Stimulated activated CD4-positive, alpha-beta T cell treated with anti-CD3 and anti-CD28 coated beads, Interleukin-1b, Interleukin-23, amount 100 ng/mL, for 48 hours (primary cell): ENCODE data around the gene EPAS1.

Experiments
- DNase-seq: peaks from one replicate; pipeline ENCODE4 v3.0.0-alpha.2; 2020

The EPAS1 gene

DNA sequence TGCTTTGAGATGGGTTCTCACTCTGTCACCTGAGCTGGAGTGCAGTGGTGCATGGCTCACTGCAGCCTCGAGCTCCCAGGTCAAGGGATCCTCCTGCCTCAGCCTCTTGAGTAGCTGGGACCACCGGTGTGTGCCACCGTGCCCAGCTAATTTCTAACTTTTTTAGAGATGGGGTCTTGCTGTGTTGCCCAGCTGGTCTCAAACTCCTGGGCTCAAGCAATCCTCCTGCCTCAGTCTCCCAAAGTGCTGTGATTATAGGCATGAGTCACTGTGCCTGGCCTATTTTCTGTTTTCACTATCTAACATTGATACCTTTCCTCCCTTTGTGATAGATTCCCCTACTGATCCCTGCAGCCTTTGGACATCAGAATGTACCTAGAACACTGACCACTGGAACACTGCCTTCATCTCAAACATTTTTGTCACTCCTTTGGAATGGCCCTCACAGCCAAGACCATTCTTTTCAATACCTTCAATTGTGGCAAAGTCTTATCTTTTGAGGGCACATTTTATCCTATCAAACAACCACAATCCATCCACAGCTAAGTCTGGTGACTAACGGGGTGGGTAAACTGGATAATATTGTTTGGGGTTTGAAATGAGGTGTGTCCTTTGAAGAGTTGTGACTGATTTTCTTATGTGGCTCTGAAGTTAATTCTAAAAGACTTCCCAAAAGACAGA, 43.7 kb downstream of the EPAS1 start:
- DNase-seq: no peak

DNA sequence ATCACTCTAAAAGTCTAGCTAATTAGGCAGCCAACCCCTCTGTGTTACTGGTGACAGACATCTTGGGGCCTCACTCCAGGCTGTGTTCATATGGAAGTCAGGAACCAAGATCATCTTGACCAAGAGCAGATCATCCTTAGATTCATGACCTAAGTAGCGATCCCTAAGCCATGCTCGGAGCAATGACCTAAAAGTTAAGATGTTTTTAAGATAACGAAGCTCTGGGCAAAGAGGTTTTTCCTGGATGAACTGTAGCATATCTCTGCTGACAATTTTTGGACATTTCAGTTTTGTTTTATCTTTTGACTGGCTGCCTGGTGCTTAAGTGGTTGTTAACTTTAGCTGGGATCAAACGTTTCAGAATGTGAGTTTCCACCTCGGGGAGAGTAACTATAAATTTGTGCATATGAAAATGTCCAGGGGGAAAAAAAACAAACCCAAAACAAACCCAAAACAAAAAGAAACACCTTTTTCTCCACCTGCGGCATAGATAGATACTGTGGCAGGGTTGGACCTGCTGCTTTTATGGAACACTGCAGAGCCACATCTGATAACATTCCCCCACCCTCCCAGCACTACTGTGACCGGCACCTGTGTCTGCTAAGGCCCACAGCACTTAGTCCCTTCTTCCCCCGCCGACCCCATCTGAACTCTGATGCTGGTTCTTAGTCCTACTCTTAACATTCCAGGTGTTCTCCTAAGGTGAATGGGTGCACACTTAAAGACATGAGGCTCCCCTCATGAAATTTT, 45.5 kb downstream of the EPAS1 start:
- DNase-seq: no peak

DNA sequence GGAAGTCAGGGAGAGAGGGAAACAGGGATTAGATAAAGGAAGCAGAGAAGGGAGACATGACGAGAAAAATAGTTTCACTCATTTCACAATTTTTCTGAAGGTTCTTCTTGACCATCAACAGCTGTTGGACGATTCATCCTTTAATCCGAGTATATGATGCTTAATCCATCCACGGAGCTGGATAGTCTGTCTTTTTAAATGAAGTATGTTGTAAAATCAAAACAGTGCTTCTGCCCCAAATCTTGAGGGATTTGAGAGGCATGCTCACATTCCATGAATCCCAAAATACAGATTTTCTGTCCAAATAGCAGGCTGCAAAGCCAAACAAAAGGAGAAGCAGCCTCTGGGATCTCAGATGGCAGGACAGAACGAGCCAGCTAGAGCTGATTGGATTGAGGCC, 47.5 kb downstream of the EPAS1 start:
- DNase-seq: no peak

DNA sequence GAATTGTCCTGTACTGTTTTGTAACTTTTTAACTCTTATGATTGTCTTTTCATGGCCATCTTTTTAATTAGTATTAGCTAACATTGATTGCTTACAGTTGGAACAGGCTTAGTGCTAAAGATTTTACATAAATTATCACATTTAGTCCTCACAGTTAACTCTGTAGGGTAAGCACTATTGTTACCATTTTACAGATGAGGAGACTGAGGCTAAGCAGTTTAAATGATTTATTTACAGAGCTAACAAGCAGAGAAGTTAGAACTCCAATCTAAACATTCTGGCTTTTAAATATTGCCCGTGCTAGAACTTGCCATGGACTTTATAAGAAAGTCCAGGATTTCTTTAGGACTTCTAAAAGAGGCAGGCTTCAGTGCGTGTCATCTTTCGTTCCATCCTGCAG, 48.6 kb downstream of the EPAS1 start:
- DNase-seq: no peak

DNA sequence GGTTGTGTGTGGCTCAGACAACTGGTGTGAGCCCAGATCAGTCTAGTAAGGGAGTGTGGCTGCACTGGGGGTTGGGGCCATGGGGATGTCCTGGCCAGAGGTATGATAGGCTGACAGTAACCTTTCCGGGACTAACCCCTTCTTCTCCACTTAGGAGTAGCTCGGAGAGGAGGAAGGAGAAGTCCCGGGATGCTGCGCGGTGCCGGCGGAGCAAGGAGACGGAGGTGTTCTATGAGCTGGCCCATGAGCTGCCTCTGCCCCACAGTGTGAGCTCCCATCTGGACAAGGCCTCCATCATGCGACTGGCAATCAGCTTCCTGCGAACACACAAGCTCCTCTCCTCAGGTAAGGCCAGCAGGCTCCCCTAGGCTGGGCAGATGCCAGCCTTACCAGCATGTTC, 49.5 kb downstream of the EPAS1 start:
- no peak for DNase-seq

DNA sequence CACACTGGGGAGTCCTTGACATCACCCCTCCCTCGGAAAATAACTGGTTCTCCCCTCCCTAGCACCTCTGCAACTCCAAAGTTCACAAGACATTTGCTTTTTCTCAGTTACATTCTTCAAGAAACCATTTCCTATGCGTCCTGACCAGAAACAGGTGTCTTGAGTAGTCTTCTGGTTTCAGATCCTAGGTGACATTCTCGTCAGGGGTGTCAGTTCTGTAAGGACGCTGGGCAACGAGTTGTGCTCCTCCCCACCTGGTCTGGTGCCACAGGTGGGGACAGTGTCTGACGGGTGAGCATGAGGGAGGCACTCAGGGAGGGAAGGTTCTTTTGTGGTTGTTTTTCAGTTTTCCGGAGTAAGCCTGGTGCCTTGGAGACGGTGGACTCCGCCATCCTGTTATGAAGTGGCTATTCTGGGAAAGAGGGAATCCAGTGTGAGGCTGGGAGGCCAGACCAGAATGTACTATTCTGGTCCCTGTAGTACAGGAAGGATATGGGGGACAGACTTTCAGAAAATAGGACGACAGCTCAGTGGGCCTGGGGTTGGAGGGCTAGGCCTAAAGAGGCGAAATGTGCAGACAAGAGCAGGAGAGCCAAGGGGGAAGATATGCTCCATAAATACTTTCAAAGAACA, 50.6 kb downstream of the EPAS1 start:
- no peak for DNase-seq

DNA sequence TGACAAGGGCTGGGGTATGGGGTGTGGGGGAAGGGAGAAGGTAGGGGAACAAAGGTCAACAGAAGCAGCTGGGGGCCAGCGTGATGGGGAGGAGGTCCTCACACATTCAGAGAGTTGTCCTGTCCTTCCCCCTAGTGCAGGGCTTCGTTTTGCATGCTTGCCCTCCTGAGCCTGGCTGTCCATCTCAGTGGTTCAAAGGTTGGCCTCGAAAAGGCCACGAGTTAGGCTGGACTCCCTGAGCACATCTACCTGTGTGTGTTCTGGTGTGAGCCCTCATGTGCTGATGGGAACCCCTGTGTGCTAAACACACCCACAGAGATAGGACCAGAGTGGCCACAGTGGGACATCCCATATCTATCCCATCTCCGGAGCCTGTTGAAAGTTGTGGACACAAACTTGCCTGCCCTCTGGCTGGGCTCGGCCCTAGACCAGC, 51.9 kb downstream of the EPAS1 start:
- no peak for DNase-seq

DNA sequence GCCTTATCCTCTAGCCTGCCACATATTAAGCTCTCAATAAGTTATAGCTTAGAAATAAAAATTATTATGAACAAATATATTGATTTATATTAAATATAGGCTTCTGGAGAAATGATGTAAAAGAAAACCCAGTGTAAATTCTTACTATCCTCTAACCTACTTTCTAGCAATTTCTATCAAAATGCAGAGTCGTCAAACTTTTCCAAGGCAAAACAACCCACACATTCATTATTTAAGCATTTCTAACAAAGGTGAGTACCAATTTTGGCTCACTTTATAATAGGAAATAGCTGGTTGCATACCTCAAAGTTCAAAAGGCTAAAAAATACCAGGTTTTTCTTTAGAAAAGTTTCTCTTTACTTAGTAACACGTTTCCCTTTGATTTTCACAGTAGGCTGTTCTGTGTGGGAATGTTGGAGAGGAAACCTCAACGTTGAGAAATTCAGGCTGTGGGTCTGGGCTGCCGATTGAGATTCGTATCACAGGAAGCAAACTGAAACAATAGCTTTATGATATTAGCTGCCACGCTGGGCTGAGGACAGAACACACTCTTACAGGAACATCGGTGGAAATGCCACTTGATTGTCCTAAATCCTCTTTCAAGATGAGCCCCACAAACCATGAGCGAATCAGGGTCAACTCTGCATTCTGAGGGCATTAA, 53.0 kb downstream of the EPAS1 start:
- DNase-seq: no peak

DNA sequence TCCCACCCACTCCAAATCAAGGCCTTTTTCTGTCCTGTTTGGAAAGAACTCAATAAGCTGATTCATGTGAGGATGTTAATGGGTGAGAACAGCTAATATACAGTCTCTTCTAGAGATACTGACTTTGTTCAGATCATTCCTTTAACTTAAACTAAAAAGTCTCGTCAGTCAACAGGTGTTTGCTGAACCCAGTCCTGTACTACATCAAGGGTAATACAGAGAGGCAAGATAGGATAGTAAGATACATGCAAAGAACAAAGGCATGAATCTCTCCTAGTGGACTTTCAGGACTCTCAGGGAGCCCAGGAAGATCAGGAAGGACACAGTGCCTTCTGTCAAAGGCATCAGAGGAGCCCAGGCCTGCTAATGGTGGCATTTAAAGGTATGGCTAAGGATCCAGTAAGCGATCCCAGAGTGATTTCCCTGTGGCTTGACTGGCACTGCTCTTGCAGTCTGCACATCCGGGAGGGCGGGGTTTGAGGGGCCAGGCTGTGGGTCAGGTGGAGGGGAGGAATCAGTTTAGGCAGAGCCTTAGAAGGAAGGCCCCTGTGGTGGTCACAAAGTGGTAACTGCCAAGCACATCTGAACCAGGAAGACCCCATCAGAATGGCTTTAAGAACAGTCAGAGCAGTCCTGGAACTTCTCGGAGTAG, 54.0 kb downstream of the EPAS1 start:
- DNase-seq: peak; percentile 18

DNA sequence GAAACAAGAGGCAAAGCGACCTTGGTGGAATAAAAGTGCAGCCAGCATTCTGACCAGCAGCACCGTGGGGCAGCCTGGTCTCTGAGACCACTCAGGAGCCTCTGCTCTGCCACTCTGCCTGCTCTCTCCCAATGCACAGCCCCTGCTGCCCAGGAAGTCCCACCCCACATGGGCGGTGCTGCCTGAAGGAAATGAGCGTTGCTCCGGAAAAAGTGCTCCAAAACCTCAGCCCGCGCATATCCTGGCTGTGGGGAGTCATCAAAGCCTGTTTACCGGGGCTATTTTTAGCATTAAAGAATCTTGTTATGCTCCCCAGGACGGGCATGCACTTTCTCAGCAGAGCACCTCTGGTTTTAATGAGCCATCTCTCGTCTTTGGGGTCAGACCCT, 54.5 kb downstream of the EPAS1 start:
- peak; percentile 71 for DNase-seq

DNA sequence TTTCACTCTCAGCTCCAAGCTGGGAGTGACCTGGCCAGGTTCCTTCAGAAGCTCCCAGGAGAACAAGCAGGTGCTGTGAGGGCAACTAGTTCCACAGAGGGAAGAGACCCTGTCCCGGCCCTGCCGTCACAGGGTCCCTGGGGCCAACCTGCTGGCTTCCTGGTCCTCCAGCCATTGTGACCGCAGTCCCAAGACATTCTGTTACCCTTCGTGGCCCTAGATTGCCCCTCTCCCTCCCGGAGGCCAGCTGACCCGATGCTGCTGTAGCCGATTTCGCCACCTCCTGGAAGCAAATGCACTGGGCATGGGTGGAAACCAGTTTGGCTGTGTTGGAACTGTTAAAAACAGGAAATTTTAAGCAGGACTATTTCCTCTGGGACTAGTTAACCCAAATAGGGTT, 55.4 kb downstream of the EPAS1 start:
- DNase-seq: no peak

DNA sequence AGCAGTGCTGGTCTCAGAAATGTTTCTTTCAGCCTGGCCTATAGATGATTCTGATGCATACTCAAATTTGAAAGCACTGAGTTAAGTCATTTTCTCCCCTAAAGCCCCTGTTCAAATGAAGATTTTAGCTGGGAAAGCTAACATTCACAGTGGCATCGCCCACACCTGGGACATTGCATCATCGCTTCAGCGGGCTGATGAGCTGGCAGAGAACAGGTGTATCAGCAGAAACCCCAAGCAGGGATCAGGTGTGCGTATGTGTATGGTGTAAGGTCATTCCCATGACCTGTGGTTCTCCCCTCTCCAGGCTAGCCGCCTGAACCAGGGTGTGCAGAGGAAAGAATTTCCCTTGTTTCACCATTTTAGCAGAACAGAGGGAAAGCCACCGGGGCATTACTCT, 56.3 kb downstream of the EPAS1 start:
- no peak for DNase-seq

DNA sequence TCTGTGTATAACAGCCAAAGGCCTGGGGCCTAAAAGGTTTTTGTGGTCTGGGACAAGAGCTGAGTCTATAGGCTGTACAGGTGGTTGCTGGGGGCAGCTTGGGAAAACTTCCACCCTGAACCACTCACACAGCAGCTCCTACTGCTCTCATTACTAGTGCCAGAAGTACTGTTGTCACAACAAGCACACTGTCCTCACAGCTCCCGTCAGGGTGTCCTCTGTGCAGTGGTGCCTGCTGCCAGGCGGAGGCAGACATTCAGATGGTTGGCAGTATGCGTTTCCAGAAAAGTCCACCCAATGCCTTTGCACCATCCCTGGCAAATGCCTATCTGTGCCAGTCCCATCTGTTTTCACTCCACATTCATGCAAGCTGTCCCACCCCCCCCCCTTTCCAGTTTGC, 58.5 kb downstream of the EPAS1 start:
- no peak for DNase-seq

DNA sequence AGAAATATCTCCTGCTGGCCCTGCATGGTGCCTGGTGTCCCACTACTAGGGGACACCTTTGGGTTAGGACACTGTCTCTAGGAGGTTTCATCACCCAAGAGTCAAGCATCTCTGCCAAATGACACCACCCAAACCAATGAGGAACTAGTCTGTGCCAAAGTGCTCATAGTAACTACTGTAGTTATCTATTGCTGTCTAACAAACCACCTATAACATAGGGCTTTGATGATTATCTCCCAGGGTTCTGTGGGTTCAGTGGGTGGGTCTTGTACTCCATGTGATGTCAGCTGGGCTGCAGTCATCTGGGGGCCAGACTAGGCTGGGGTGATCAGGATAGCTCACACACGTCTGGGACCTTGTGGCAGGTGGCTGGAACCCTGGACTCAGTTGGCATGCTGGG, 59.8 kb downstream of the EPAS1 start:
- no peak for DNase-seq

DNA sequence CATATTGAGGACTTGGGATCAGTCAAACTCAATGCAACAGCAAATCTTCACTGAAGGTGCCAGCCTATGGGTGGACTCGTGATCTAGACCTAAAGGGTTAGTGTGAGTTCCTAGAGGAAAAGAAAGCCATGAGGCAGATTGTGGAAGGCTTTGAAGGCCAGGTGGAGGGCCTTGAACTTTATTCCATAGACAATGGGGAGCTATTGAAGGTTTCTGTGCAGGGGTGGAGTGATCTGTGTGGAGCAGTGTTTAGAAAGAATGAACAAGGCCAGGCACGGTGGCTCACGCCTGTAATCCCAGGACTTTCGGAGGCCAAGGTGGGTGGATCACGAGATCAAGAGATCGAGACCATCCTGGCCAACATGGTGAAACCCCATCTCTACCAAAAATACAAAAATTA, 61.5 kb downstream of the EPAS1 start:
- no peak for DNase-seq

DNA sequence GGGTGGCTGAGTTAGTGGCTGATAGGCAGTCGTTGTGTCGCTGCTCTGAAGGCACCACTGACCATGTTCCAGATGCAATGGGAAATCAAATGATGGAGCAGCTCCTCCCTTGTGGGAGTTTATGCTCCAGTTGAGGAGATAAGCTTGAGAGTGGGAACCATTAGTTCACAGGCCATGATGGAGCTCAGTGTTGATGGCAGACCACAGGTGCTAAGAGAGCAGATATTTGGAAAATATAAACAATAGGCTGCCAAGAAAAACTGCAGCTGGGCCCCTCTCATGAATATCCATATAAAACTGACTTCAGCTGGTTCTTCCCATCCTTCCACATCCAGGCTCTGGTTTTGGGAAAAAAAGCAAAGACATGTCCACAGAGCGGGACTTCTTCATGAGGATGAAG, 63.1 kb downstream of the EPAS1 start:
- no peak for DNase-seq

DNA sequence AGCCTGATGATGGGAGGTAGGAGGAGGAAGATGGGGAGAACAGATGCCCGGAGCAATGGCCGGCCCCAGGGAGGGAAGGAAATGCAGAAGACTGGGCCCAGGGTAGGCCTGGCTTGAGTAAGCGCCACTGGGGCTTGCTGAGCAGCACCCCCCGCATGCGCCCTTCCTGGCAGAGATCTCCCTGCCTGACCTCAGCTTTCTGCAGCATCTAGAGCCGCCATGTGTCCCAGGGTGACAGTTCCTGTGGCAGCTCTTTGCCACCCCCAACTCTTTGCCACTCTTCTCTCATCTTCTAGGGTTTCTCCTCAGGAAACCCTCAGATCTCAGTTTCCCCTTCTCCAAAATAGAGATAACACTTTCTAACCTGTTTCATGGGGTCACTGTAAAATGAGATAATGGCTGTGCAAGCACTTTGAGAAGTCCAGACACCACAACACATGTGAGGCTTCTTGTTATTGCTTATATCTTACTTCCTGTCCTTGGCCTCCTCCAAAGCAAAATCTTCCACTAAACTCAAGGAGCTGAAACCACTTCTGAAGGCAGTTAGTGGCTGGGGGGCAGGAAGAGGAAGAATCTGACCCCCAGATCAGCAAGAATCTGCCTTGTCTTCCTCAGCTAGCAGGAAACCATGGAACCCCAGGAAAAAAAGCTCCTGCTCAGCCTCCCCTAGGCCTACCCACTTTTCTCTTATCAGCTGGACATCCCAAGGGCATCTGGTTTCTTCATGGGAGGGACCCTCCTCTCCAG, 64.9 kb downstream of the EPAS1 start:
- no peak for DNase-seq

DNA sequence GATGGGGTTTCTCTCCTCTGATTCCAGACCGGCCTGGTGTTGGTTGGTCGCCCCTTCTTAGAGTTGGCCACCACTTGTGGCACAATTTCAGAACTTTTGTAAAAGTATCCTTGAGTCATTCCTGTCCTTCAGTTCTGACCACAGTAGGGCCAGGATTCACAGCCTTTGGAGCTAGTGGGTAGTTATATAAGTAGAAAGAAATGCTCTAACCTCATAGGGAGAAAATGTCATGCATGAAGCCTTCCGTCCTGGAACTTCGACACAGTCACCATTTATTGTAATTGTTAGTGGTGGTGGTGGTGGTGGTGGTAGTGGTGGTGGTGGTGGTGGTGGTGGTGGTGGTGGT, 65.4 kb downstream of the EPAS1 start:
- DNase-seq: no peak

DNA sequence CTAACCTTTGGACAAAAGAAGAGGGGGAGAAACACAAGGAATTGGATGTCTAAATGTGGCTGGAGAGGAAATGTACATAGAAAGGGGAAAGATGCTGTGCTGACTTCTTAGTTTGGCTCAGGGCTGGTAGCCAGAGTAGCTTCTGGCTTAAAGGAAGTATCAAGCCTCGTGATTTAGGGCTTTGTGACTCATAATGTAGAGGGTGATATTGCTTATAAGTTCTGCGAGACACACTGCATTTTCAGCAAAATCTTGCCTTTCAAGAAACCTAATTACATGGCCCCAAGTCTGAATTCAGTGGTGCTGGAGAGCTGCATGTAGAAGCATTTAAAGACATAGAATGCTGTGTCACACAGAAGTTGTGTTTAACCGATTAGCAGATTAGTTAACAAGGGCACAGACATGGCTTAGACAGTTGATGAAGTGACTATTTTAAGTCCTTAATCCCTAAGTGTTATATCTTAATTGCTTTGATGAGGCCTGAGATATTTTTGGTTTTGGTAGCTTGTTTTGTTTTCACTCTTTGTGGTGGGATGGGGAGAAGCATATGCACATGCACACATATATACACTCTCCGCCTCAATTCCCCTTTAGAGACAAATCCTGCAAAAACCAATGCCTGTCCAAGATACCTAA, 66.4 kb downstream of the EPAS1 start:
- DNase-seq: no peak

DNA sequence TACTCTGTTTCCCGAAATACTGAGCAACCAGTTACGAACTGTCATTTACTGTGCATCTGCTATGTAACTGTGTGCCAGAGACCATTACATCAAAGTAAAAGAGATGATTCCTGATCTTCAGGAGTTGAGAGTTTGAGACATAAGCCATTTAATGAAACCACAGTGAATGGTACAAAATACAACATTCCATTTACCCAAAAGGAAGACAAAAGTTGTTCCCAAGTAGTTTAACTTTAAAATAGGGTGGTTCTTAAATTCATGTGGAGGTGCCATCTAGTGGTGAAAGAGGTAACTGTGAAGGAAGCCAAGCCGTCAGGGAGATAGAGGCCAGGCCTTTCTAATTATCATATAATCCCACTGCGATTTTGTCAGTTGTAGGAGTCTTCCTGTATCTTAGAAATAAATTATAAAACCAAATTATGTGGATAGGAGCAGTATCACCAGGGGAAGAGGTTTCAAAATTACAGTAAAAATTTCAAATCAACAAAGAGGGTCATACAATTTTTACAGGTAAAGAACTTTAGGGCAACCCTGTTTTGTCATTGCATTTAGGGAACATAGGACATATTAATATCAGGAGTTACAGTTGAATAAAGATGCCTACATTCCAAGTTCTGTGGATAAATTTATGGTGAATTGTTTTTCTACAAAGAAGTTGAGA, 67.7 kb downstream of the EPAS1 start:
- DNase-seq: no peak

DNA sequence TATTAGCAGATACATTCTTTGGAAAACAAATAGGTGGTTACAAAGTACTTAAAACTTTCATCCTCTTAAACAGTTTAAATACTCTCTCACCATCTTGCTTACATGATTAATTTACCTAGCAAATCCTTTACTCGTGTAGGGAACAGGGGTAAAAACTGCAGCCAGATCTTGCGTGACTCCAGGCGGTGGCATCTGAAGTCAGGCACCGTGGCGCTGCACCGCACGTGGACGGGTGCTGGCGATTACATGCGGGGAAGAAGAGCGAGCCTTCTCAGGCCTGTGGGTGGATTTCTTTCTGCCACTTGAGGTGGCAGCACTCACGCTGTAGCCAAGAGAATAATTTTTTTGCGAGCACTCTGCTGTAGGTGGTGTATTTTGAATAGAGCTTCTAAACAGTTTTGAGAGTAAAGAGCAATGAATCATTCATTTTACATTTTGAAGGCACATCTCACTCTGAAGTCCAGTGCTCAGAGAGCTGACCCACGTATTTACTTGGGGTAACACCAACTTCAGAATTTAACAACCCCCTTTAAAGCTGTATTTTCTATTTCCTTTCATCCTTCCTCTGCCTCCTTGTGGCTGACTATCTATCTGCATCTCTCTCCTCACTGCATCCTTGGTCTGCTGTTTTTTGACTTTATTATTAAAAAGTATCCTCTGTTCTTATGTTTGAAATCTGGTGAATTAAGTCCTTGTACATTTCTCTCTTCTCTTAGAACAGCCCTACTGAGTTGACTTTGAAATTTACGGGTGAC, 68.9 kb downstream of the EPAS1 start:
- DNase-seq: no peak
